ENCODE data around the gene PEAK1. TPM values are rescaled to one million over a fixed set of nuclear protein-coding genes. Genes with fewer than 3 reads are reported as not detected.
"Not testable (repeated sequence)": the region's sequence is repeated elsewhere in the genome, so short reads cannot be mapped to it uniquely, and the experiment has no call there.

PEAK1 gene
- total and polyA plus RNA-seq, 3 donors from 2014 or later: 33.2 to 130 (median 107) TPM

DNA sequence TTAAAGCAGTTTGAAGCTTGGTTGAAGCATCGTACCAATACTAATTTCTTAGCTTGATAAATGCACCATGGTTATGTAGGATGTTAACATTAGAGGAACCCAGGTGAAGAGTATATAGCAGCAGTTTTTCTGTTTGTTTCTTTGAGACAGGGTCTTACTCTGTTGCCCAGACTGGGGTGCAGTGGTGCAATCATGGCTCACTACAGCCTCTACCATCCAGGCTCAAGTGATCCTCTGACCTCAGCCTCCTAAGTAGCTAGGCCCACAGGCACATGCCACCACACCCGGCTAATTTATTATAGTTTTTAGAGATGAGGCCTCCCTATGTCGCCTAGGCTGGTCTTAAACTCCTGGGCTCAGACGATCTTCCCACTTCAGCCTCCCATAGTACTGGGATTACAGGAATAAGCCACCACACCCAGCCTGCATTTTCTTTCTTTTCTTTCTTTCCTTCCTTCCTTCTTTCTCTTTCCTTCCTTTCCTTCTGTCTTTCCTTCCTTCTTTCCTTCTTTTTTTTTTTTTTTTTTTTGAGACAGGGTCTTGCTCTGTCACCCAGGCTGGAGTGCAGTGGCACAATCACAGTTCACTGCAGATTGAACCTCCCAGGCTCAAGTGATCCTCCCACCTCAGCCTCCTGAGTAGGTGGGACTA is 6.1 kb downstream of the PEAK1 start:
- Histone ChIP-seq H3K36me3 (ENCODE audit: low read depth, missing control alignments) (no peaks in the 10 kb centered on the region), H3K4me1 (peaks cover 16% of the 10 kb centered on the region), H3K4me3 (no peak overlapping the region), H3K27me3 (no peaks in the 10 kb centered on the region), H3K27ac (no peak overlapping the region), H3K9me3 (no peaks in the 10 kb centered on the region)
- 91 to 93% methylated on average over 4 of the region's 4 CpGs for WGBS, 2 donors
- intact Hi-C loops (cut with DNase I; ENCODE audit: low total_unique reads): no loop called here
- TF ChIP-seq, protein P1, sequence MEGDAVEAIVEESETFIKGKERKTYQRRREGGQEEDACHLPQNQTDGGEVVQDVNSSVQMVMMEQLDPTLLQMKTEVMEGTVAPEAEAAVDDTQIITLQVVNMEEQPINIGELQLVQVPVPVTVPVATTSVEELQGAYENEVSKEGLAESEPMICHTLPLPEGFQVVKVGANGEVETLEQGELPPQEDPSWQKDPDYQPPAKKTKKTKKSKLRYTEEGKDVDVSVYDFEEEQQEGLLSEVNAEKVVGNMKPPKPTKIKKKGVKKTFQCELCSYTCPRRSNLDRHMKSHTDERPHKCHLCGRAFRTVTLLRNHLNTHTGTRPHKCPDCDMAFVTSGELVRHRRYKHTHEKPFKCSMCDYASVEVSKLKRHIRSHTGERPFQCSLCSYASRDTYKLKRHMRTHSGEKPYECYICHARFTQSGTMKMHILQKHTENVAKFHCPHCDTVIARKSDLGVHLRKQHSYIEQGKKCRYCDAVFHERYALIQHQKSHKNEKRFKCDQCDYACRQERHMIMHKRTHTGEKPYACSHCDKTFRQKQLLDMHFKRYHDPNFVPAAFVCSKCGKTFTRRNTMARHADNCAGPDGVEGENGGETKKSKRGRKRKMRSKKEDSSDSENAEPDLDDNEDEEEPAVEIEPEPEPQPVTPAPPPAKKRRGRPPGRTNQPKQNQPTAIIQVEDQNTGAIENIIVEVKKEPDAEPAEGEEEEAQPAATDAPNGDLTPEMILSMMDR (IDR thresholded peaks at IDR 0.05): no peak
- no peak for TF ChIP-seq POLR2A (IDR thresholded peaks at IDR 0.05)
- DNase-seq: no peak

DNA sequence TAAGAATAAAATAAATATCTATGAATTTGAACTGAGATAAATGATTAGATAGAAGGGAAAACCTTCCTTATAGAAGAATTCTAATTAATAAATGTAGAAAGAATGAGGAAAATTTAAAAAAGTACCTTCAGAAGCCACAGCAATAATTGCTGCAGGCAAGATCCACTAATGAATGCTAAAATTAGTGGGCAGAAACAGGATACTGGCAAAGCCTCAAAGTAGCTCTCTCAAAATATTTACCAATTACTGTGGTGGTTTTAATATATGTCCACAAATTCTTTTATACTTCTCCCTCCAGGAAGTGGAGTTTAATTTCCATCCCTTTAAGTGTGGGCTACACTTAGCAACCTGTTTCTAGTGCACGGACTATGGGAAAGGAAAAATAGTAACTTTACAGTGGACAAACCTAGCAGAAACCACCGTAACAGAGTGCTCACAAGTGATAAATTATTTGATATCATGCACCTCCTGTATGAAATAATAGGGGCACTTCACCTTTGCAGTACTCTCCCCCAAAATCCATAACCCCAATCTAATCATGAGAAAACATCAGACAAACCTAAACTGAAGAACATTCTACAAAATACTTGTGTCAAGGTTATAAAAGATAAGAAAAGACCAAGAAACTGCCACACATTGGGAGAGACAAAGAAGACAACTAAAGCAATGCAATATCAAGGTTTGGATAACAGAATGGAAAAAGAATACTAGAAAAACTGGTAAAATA is 6.8 kb downstream of the PEAK1 start:
- no peak overlapping the region for H3K27ac ChIP-seq
- TF ChIP-seq, protein P1 (IDR thresholded peaks at IDR 0.05): no peak
- no peak for TF ChIP-seq POLR2A (IDR thresholded peaks at IDR 0.05)
- no peak for DNase-seq
- H3K4me1 ChIP-seq: peaks cover 12% of the 10 kb centered on the region
- 39 to 51% methylated on average over 2 of the region's 2 CpGs for WGBS, 2 donors
- intact Hi-C loops (cut with DNase I; ENCODE audit: low total_unique reads): no loop called here
- no peaks in the 10 kb centered on the region for H3K36me3 ChIP-seq (ENCODE audit: low read depth, missing control alignments)
- H3K9me3 ChIP-seq: no peaks in the 10 kb centered on the region
- H3K27me3 ChIP-seq: no peaks in the 10 kb centered on the region
- H3K4me3 ChIP-seq: no peak overlapping the region

DNA sequence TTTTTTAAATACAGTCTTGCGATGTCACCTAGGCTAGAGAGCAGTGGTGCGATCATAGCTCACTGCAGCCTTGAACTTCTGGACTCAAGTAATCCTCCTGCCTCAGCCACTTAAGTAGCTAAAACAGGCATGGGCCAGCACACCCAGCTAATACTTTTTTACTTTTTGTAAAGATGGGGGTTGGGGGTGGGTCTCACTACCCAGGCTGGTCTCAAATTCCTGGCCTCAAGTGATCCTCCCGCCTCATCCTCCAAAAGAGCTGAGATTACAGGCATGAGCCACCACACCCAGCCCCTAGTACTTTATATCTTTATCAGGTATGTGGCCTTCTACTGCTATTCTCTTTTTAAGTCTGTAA is 8.3 kb downstream of the PEAK1 start:
- intact Hi-C loops (cut with DNase I; ENCODE audit: low total_unique reads): no loop called here
- 86 to 89% methylated on average over 3 of the region's 3 CpGs for WGBS, 2 donors

DNA sequence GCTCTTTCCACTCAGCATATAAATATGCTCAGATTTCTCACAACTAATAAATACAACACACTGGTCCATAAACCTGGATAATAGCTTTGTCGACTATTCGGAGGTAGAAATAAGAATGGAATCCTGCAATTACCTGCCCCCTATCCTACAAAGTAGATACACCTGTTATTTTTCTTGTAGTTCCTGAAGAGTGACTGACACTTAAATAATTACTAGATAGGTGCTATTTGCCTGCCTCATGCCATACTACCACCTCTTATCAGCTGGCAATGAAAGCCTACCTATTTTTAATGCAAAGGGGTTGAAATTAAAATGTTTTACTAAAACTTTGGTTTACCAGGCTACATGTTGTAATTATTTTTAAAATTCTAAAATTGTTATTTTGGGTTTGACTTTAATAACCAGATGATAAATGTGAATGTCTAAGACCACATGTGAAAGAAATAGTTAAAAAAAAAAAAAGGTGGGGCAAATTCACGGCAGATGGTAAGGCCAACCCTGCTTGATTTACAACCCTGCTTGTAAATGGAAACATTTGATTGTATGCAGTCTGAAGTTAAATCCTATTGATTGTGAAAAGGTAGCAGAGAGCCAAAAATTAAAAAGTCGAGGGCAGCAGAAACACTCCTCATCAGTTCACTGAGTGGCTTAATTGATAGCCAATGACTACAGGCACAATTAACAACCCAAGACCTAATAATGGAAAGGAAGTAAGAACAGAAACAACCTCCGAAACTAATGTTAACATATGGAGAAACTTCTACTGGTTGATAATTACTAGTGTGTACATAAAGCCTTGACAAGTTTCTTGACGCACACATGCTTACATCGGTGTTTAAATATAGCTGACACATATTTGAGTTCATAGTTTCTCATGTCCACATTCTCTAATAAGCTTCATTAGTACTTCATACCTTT is 8.9 kb downstream of the PEAK1 start:
- no peaks in the 10 kb centered on the region for H3K9me3 ChIP-seq
- no peaks in the 10 kb centered on the region for H3K27me3 ChIP-seq
- DNase-seq: no peak
- no peaks in the 10 kb centered on the region for H3K36me3 ChIP-seq (ENCODE audit: low read depth, missing control alignments)
- 86 to 89% methylated on average over 7 of the region's 7 CpGs for WGBS, 2 donors
- H3K4me3 ChIP-seq: no peak overlapping the region
- H3K27ac ChIP-seq: no peak overlapping the region
- intact Hi-C loops (cut with DNase I; ENCODE audit: low total_unique reads): no loop called here
- peaks cover 4% of the 10 kb centered on the region for H3K4me1 ChIP-seq
- TF ChIP-seq, protein P1 (IDR thresholded peaks at IDR 0.05): no peak
- TF ChIP-seq POLR2A (IDR thresholded peaks at IDR 0.05): no peak

More for the DNA sequence above, 8.3 kb downstream of the PEAK1 start:
- H3K27me3 ChIP-seq: no peaks in the 10 kb centered on the region
- no peak overlapping the region for H3K27ac ChIP-seq
- TF ChIP-seq, protein P1 (IDR thresholded peaks at IDR 0.05): no peak
- TF ChIP-seq POLR2A (IDR thresholded peaks at IDR 0.05): no peak
- no peaks in the 10 kb centered on the region for H3K9me3 ChIP-seq
- DNase-seq: no peak
- no peak overlapping the region for H3K4me3 ChIP-seq
- H3K4me1 ChIP-seq: peaks cover 10% of the 10 kb centered on the region
- H3K36me3 ChIP-seq (ENCODE audit: low read depth, missing control alignments): no peaks in the 10 kb centered on the region

DNA sequence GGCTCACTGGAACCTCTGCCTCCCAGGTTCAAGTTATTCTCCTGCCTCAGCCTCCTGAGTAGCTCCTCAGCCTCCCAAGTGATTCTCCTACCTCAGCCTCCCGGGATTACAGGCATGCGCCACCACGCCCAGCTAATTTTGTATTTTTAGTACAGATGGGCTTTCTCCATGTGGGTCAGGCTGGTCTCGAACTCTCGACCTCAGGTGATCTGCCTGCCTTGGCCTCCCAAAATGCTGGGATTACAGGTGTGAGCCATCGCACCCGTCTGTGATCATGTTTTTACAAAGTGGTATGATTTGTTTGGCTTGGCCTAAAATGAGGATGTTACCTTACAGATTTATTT is 9.8 kb downstream of the PEAK1 start:
- H3K4me3 ChIP-seq; H3K4me1 ChIP-seq; DNase-seq; H3K27ac ChIP-seq; H3K36me3 ChIP-seq (ENCODE audit: low read depth, missing control alignments); H3K27me3 ChIP-seq; H3K9me3 ChIP-seq; intact Hi-C loops (cut with DNase I; ENCODE audit: low total_unique reads): not testable (repeated sequence)
- 92 to 93% methylated on average over 7 of the region's 7 CpGs for WGBS, 2 donors
